Activated CD8-positive, alpha-beta memory T cell treated with anti-CD3 and anti-CD28 coated beads, Interleukin-2, amount 50 U/mL, for 48 hours (primary cell): ENCODE measurements around the gene PBOV1.

Experiments used
- DNase-seq: peaks from one replicate; pipeline ENCODE4 v3.0.0-alpha.2; 2020

The PBOV1 gene

GRCh38 chr6:138218449-138218848, at the start of gene PBOV1:
PBOV1 (minus strand) TSS chr6:138218491; CDS start chr6:138218395, 96 bp downstream.
- DNase-seq = no peak

- DNase-seq = no peak
Observed at GRCh38 chr6:138266095-138266494, 47.8 kb upstream of the PBOV1 start.

- no peak for DNase-seq
Observed at GRCh38 chr6:138264372-138264880, 46.1 kb upstream of the PBOV1 start.

GRCh38 chr6:138263963-138264362, 45.7 kb upstream of the PBOV1 start:
- DNase-seq = no peak

GRCh38 chr6:138261116-138261780, 43.0 kb upstream of the PBOV1 start:
- no peak for DNase-seq

- DNase-seq = no peak
Observed at GRCh38 chr6:138258991-138259390, 40.7 kb upstream of the PBOV1 start.

- no peak for DNase-seq
Observed at GRCh38 chr6:138258197-138258596, 39.9 kb upstream of the PBOV1 start.

GRCh38 chr6:138257638-138258040, 39.3 kb upstream of the PBOV1 start:
- DNase-seq = no peak

GRCh38 chr6:138255443-138255842, 37.2 kb upstream of the PBOV1 start:
- no peak for DNase-seq

GRCh38 chr6:138253731-138254130, 35.4 kb upstream of the PBOV1 start:
- no peak for DNase-seq

- no peak for DNase-seq
Observed at GRCh38 chr6:138250513-138251247, 32.4 kb upstream of the PBOV1 start.

- DNase-seq = no peak
Observed at GRCh38 chr6:138250053-138250452, 31.8 kb upstream of the PBOV1 start.

- no peak for DNase-seq
Observed at GRCh38 chr6:138248878-138249277, 30.6 kb upstream of the PBOV1 start.

GRCh38 chr6:138248011-138248410, 29.7 kb upstream of the PBOV1 start:
- no peak for DNase-seq

- no peak for DNase-seq
Observed at GRCh38 chr6:138246650-138247440, 28.6 kb upstream of the PBOV1 start.

- no peak for DNase-seq
Observed at GRCh38 chr6:138245751-138246150, 27.5 kb upstream of the PBOV1 start.

GRCh38 chr6:138242987-138243592, 24.8 kb upstream of the PBOV1 start:
- DNase-seq = no peak

GRCh38 chr6:138241934-138242333, 23.6 kb upstream of the PBOV1 start:
- DNase-seq = no peak

- no peak for DNase-seq
Observed at GRCh38 chr6:138241381-138241780, 23.1 kb upstream of the PBOV1 start.

- DNase-seq = no peak
Observed at GRCh38 chr6:138240476-138241245, 22.4 kb upstream of the PBOV1 start.

- DNase-seq = no peak
Observed at GRCh38 chr6:138239774-138240173, 21.5 kb upstream of the PBOV1 start.

GRCh38 chr6:138238368-138238767, 20.1 kb upstream of the PBOV1 start:
- DNase-seq = no peak
